ENCODE measurements around the gene CNN3.

Gene CNN3

GRCh38 chr1:94922761-94923331 lies 4.1 kb downstream of the CNN3 start:
- DNase-seq (ENCODE audit: low spot score): no peak

- DNase-seq (ENCODE audit: low spot score): no peak
Observed at GRCh38 chr1:94921977-94922376, 4.9 kb downstream of the CNN3 start.

- no peak for DNase-seq (ENCODE audit: low spot score)
Observed at GRCh38 chr1:94920061-94920460, 6.8 kb downstream of the CNN3 start.

- DNase-seq (ENCODE audit: low spot score): no peak
Observed at GRCh38 chr1:94919241-94920030, 7.5 kb downstream of the CNN3 start.

GRCh38 chr1:94917251-94917650 lies 9.7 kb downstream of the CNN3 start:
- DNase-seq (ENCODE audit: low spot score): no peak

- no peak for DNase-seq (ENCODE audit: low spot score)
Observed at GRCh38 chr1:94912263-94913184, 14.4 kb downstream of the CNN3 start.

GRCh38 chr1:94909486-94909885 lies 17.4 kb downstream of the CNN3 start:
- DNase-seq (ENCODE audit: low spot score): no peak

GRCh38 chr1:94908965-94909364 lies 17.9 kb downstream of the CNN3 start:
- no peak for DNase-seq (ENCODE audit: low spot score)

GRCh38 chr1:94908190-94908589 lies 18.7 kb downstream of the CNN3 start:
- DNase-seq (ENCODE audit: low spot score): no peak

GRCh38 chr1:94907136-94907535 lies 19.8 kb downstream of the CNN3 start:
- no peak for DNase-seq (ENCODE audit: low spot score)

GRCh38 chr1:94906382-94906781 lies 20.5 kb downstream of the CNN3 start:
- no peak for DNase-seq (ENCODE audit: low spot score)

- DNase-seq (ENCODE audit: low spot score): no peak
Observed at GRCh38 chr1:94905207-94905606, 21.7 kb downstream of the CNN3 start.

GRCh38 chr1:94903280-94904009 lies 23.5 kb downstream of the CNN3 start:
- DNase-seq (ENCODE audit: low spot score): peak; percentile 59

GRCh38 chr1:94901841-94902240 lies 25.1 kb downstream of the CNN3 start:
- DNase-seq (ENCODE audit: low spot score): no peak

- DNase-seq (ENCODE audit: low spot score): no peak
Observed at GRCh38 chr1:94899756-94900155, 27.2 kb downstream of the CNN3 start.

GRCh38 chr1:94898491-94899385 lies 28.2 kb downstream of the CNN3 start:
- no peak for DNase-seq (ENCODE audit: low spot score)

- DNase-seq (ENCODE audit: low spot score): no peak
Observed at GRCh38 chr1:94895518-94895917, 31.4 kb downstream of the CNN3 start.

GRCh38 chr1:94894630-94895029 lies 32.3 kb downstream of the CNN3 start:
- DNase-seq (ENCODE audit: low spot score): no peak

- DNase-seq (ENCODE audit: low spot score): no peak
Observed at GRCh38 chr1:94892604-94893254, 34.2 kb downstream of the CNN3 start.

GRCh38 chr1:94888201-94888600 lies 38.7 kb downstream of the CNN3 start:
- no peak for DNase-seq (ENCODE audit: low spot score)
